Glomerular visceral epithelial cell (primary cell): ENCODE data around the gene FOCAD.

Experiments
- DNase-seq: peaks from one replicate; pipeline ENCODE4 v3.0.0-alpha.2; 2016; ENCODE audit errors: extremely low spot score

FOCAD gene

GRCh38 chr9:20729523-20729922, 45.5 kb downstream of the FOCAD start:
- no peak for DNase-seq

GRCh38 chr9:20732118-20732517, 48.1 kb downstream of the FOCAD start:
- DNase-seq, result peak; percentile 53

GRCh38 chr9:20734275-20734674, 50.2 kb downstream of the FOCAD start:
- no peak for DNase-seq

GRCh38 chr9:20740304-20740703, 56.2 kb downstream of the FOCAD start:
- DNase-seq, result no peak

GRCh38 chr9:20740929-20741582, 57.0 kb downstream of the FOCAD start:
- no peak for DNase-seq

- no peak for DNase-seq
These were observed 58.8 kb downstream of the FOCAD start for GRCh38 chr9:20742833-20743232.

GRCh38 chr9:20744036-20744630, 60.1 kb downstream of the FOCAD start:
- DNase-seq, result no peak

GRCh38 chr9:20746967-20747366, 62.9 kb downstream of the FOCAD start:
- DNase-seq, result no peak

- no peak for DNase-seq
These were observed 65.6 kb downstream of the FOCAD start for GRCh38 chr9:20749496-20750198.

GRCh38 chr9:20753761-20754160, 69.7 kb downstream of the FOCAD start:
- DNase-seq, result no peak

- no peak for DNase-seq
These were observed 70.5 kb downstream of the FOCAD start for GRCh38 chr9:20754556-20754955.

GRCh38 chr9:20760246-20760891, 76.3 kb downstream of the FOCAD start:
- no peak for DNase-seq

- DNase-seq, result no peak
These were observed 86.9 kb downstream of the FOCAD start for GRCh38 chr9:20770947-20771346.

GRCh38 chr9:20771729-20772128, 87.7 kb downstream of the FOCAD start:
- no peak for DNase-seq

GRCh38 chr9:20775683-20776082, 91.6 kb downstream of the FOCAD start:
- DNase-seq, result no peak

- no peak for DNase-seq
These were observed 97.0 kb downstream of the FOCAD start for GRCh38 chr9:20781092-20781491.

GRCh38 chr9:20782289-20782688, 98.2 kb downstream of the FOCAD start:
- no peak for DNase-seq

- DNase-seq, result no peak
These were observed 99.3 kb downstream of the FOCAD start for GRCh38 chr9:20783057-20784038.

- DNase-seq, result no peak
These were observed 100.1 kb downstream of the FOCAD start for GRCh38 chr9:20784196-20784595.

GRCh38 chr9:20786807-20787206, 102.7 kb downstream of the FOCAD start:
- DNase-seq, result no peak
